Natural killer cell treated with Interleukin-12 subunit alpha and Interleukin-12 subunit beta and Interleukin-15 and Interleukin-18, amount 100 ng/mL, for 72 hours (primary cell): ENCODE results near the gene IPO11. TPM values are rescaled to one million over a fixed set of nuclear protein-coding genes. Genes with fewer than 3 reads are reported as not detected.
"Not testable (repeated sequence)": the region's sequence is repeated elsewhere in the genome, so short reads cannot be mapped to it uniquely, and the experiment has no call there.

Source experiments
- ATAC-seq, 2 donors: fragments of 150-1000 bp; cut with Tn5 transposase in 1 of 2; sonication (Bioruptor Pico), chemical (Tn5 transposase) in 1 of 2; 2 replicates each; pipeline ENCODE4 v1.10.0; 2021
- DNase-seq: peaks from one replicate; pipeline ENCODE4 v3.0.0; 2022; ENCODE audit warnings: low spot score
- H3K27ac Mint-ChIP-seq, 2 donors: 1 replicate in 1 of 2; 2 replicates in 1 of 2; pipeline ENCODE4 v1.8.0; 2022; ENCODE audit warnings: mixed read lengths in 2 of 2, mild to moderate bottlenecking in 1 of 2, moderate library complexity in 1 of 2
- H3K27me3 Mint-ChIP-seq, 2 donors: 1 replicate in 1 of 2; 2 replicates in 1 of 2; pipeline ENCODE4 v1.8.0; 2022; ENCODE audit warnings: mixed read lengths in 2 of 2
- H3K36me3 Mint-ChIP-seq: one replicate; pipeline ENCODE4 v1.8.0; 2022; ENCODE audit warnings: mixed read lengths
- H3K4me1 Mint-ChIP-seq, 2 donors: 1 replicate in 1 of 2; 2 replicates in 1 of 2; pipeline ENCODE4 v1.8.0; 2022; ENCODE audit warnings: low read depth in 2 of 2, mixed read lengths in 2 of 2, mild to moderate bottlenecking in 1 of 2
- H3K4me3 Mint-ChIP-seq: one replicate; pipeline ENCODE4 v1.8.0; 2022; ENCODE audit warnings: mixed read lengths
- H3K9me3 Mint-ChIP-seq: 2 replicates; pipeline ENCODE4 v1.8.0; 2022; ENCODE audit warnings: mixed read lengths
- total RNA-seq, 2 donors: library from RNA; stranded (reverse); gene quantifications; one replicate each; pipeline ENCODE4 v1.2.3, GENCODE V29; 2022

Gene IPO11
- total RNA-seq, 2 donors from 2014 or later, result 33.5 to 77.2 TPM

DNA sequence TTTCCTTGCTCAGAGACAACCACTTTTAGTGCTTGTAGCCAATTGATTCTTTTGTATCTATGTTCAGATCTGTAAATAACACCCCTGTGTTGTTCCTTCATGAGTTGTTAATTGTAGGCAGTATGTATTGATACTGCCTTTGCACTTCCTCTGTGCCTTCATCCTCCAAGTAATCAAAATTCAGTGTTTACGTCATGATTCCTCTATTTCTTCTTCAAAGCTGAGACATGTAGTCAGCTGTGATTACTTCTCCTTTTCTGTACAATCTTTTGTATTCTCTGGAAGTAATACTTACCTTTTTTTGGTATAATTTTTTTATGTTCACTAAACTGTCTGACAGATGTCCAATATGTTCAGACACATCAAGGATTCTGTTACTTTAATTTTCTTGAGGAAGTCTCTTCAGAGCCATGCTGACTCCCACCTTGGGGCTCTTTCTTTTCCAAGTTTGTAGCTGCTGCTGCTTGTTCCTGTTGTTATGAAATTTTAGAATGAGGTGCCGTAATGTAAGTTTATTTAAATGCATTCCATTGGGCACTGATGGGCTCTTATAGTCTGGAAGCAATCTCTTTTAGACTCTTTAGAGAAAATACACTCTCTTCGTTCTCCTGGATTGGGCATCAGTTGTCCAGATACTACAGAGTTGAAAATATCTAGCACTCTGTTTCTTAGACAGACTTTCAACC, 135.5 kb downstream of the IPO11 start:
- Mint-ChIP-seq H3K4me1 (no peaks in the 10 kb centered on the region), H3K9me3 (no peaks in the 10 kb centered on the region), H3K27ac (peak overlapping the region in 1 of 2 donors; percentile 1)

GRCh38 chr5:62550103-62550502, 137.5 kb downstream of the IPO11 start:
- no peaks in the 10 kb centered on the region for H3K36me3 Mint-ChIP-seq
- no peaks in the 10 kb centered on the region for H3K27me3 Mint-ChIP-seq
- H3K4me3 Mint-ChIP-seq, result no peak overlapping the region
- H3K9me3 Mint-ChIP-seq, result no peaks in the 10 kb centered on the region
- no peak for DNase-seq
- H3K27ac Mint-ChIP-seq, result no peak overlapping the region
- ATAC-seq, result no peak
- H3K4me1 Mint-ChIP-seq, result no peaks in the 10 kb centered on the region

More for the DNA sequence above, 135.5 kb downstream of the IPO11 start:
- no peaks in the 10 kb centered on the region for H3K27me3 Mint-ChIP-seq
- H3K36me3 Mint-ChIP-seq, result peaks cover 18% of the 10 kb centered on the region
- no peak for ATAC-seq
- DNase-seq, result no peak
- no peak overlapping the region for H3K4me3 Mint-ChIP-seq

GRCh38 chr5:62555930-62556329, 143.4 kb downstream of the IPO11 start:
- Mint-ChIP-seq H3K36me3 (peaks cover 4% of the 10 kb centered on the region), H3K4me3 (no peak overlapping the region), H3K27ac (no peak overlapping the region), H3K4me1 (no peaks in the 10 kb centered on the region), H3K9me3 (no peaks in the 10 kb centered on the region), H3K27me3 (no peaks in the 10 kb centered on the region)
- DNase-seq (no peak), ATAC-seq (no peak)

DNA sequence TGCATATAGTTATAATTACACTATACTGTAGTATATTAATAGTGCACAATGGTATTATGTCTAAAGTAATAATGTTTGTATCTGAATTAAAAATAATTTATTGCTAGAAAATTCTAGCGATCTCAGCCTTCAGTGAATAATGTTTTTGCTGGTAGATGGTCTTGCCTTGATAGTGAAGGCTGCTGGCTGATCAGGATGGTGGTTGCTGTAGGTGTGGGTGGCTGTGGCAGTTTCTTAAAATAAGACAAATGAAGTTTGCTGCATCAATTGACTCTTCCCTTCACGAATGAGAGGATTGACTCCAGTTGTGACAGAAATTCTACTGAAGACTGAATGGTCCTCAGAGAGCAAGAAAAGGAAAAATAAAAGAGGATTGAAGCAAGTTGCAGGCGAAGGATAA, 146.4 kb downstream of the IPO11 start:
- no peaks in the 10 kb centered on the region for H3K27me3 Mint-ChIP-seq
- H3K4me3 Mint-ChIP-seq, result no peak overlapping the region
- peaks cover 4% of the 10 kb centered on the region for H3K36me3 Mint-ChIP-seq
- DNase-seq (no peak), ATAC-seq (no peak)
- H3K9me3 Mint-ChIP-seq, result no peaks in the 10 kb centered on the region
- no peaks in the 10 kb centered on the region for H3K4me1 Mint-ChIP-seq
- H3K27ac Mint-ChIP-seq, result no peak overlapping the region

DNA sequence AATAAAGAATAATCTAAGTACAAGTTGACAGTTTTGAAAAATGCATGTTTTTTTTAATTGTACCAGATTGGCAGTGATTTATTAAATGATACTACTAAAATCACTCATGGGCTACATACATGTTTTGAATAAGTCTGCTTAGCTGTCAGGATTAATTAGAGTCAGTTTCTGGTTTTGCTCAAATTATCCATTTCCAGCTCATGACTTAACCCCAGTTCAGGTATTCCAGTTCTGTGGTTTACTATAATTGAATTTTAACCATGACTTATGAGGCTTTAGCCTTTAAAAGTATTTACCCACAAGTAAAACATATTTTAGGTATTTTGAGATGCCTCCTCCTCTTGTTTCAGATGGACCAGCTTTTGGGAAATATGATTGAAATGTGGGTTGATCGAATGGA, 148.2 kb downstream of the IPO11 start:
- Mint-ChIP-seq H3K27me3 (no peaks in the 10 kb centered on the region), H3K4me3 (no peak overlapping the region), H3K9me3 (no peaks in the 10 kb centered on the region), H3K27ac (no peak overlapping the region), H3K36me3 (peaks cover 10% of the 10 kb centered on the region), H3K4me1 (no peaks in the 10 kb centered on the region)
- DNase-seq, result no peak
- no peak for ATAC-seq

- Mint-ChIP-seq H3K36me3 (peaks cover 11% of the 10 kb centered on the region), H3K4me3 (no peak overlapping the region), H3K9me3 (no peaks in the 10 kb centered on the region), H3K4me1 (no peaks in the 10 kb centered on the region), H3K27me3 (no peaks in the 10 kb centered on the region), H3K27ac (no peak overlapping the region)
- DNase-seq (no peak), ATAC-seq (no peak)
These were observed 149.3 kb downstream of the IPO11 start for GRCh38 chr5:62561896-62562295.

GRCh38 chr5:62562867-62563266, 150.3 kb downstream of the IPO11 start:
- H3K27me3 Mint-ChIP-seq, result no peaks in the 10 kb centered on the region
- peaks cover 2% of the 10 kb centered on the region for H3K9me3 Mint-ChIP-seq
- ATAC-seq (no peak), DNase-seq (no peak)
- no peak overlapping the region for H3K4me3 Mint-ChIP-seq
- no peak overlapping the region for H3K27ac Mint-ChIP-seq
- peaks cover 20% of the 10 kb centered on the region for H3K36me3 Mint-ChIP-seq
- no peaks in the 10 kb centered on the region for H3K4me1 Mint-ChIP-seq

DNA sequence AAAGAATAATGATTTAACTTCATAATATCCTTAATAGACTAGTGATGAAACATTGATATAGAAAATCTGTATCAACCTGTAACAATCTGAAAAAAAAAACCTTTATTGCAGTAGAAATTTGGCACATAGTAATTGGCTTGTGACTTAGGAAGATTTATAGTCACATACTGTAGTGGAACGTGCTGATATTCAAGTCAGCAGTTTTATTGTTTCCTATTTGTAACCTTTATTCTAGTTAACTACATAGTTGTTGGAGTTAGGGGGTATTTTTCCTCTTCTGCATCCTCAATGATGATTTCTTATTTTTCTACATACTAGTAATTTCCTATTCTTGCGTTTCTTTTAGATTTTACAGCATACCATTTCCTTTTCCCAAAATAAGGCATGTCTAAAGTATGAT, 151.5 kb downstream of the IPO11 start:
- Mint-ChIP-seq H3K4me3 (no peak overlapping the region), H3K9me3 (peaks cover 3% of the 10 kb centered on the region), H3K36me3 (peaks cover 32% of the 10 kb centered on the region)

DNA sequence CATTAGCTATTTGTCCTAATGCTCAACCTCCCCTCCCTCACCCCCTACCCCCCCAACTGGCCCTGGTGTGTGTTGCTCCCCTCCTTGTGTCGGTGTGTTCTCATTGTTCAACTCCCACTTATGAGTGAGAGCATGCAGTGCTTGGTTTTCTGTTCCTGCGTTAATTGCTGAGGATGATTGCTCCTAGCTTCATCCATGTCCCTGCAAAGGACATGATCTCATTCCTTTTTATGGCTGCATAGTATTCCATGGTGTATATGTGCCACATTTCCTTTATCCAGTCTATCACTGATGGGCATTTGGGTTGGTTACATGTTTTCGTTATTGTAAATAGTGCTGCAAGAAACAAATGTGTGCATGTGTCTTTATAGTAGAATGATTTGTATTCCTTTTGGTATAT, 153.2 kb downstream of the IPO11 start:
- not testable (repeated sequence) for H3K4me1 Mint-ChIP-seq, H3K27ac Mint-ChIP-seq, H3K27me3 Mint-ChIP-seq, ATAC-seq, DNase-seq, H3K4me3 Mint-ChIP-seq, H3K9me3 Mint-ChIP-seq
- H3K36me3 Mint-ChIP-seq, result peaks cover 36% of the 10 kb centered on the region

More for the DNA sequence above, 151.5 kb downstream of the IPO11 start:
- Mint-ChIP-seq H3K4me1 (peaks cover 0 to 1% of the 10 kb centered on the region in 2 donors), H3K27me3 (no peaks in the 10 kb centered on the region), H3K27ac (no peak overlapping the region)
- ATAC-seq (no peak), DNase-seq (no peak)

DNA sequence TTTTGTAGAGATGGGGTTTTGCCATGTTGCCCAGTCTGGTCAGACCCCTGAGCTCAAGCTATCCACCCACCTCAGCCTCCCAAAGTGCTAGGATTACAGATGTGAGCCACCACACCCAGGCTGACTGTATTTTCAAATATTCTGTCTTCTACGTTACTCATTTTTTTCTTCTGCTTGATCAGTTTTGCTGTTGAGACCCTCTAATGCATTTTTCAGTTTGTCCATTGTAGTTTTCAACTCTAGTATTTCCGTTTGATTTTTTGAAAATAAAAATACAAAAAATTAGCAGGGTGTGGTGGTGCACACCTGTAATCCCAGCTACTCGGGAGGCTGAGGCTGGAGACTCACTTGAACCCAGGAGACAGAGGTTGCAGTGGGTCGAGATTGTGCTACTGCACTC, 155.6 kb downstream of the IPO11 start:
- H3K9me3 Mint-ChIP-seq, result peaks cover 3% of the 10 kb centered on the region
- ATAC-seq (no peak), DNase-seq (no peak)
- peaks cover 3 to 8% of the 10 kb centered on the region in 2 donors for H3K4me1 Mint-ChIP-seq
- H3K4me3 Mint-ChIP-seq, result no peak overlapping the region
- peaks cover 36% of the 10 kb centered on the region for H3K36me3 Mint-ChIP-seq
- H3K27ac Mint-ChIP-seq, result no peak overlapping the region
- H3K27me3 Mint-ChIP-seq, result no peaks in the 10 kb centered on the region

DNA sequence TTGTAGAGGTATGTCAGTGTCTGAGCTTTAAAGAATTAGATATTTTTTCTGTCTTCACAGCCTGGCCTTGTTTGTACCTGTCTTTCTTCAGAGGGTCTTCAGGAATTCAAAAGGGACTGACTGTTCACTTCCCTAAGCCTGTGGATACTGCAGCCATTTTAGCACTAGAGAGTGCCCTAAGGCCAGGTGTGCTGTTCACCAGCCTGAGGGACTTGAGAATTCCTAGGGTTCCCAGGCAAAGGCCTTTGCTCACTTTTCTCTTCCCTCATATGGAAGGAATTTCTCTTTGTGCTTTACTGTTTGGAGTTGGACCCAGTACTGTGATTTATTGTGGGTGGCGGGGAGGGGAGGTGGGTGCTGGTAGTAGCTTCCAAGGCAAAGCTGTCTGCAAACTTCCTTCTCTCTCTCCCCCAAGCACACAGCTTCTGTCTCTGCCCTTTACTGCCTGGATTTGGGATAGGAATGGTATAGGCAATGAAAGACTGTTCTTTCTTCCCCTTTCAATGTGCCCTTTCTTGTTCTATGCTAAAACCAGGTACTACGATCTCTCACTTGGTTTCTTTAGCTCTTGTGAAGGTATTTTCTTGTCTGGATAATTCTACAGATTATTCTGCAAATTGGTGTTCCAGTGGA, 156.4 kb downstream of the IPO11 start:
- Mint-ChIP-seq H3K27me3 (no peaks in the 10 kb centered on the region), H3K27ac (no peak overlapping the region), H3K9me3 (peaks cover 3% of the 10 kb centered on the region), H3K36me3 (peaks cover 36% of the 10 kb centered on the region), H3K4me3 (no peak overlapping the region), H3K4me1 (peaks cover 7 to 12% of the 10 kb centered on the region in 2 donors)
- no peak for ATAC-seq
- no peak for DNase-seq

GRCh38 chr5:62569470-62569869, 156.9 kb downstream of the IPO11 start:
- Mint-ChIP-seq H3K36me3 (peaks cover 36% of the 10 kb centered on the region), H3K4me1 (peaks cover 7 to 18% of the 10 kb centered on the region in 2 donors), H3K27me3 (no peaks in the 10 kb centered on the region), H3K9me3 (peaks cover 3% of the 10 kb centered on the region), H3K27ac (no peak overlapping the region), H3K4me3 (no peak overlapping the region)
- DNase-seq (no peak), ATAC-seq (peak in 1 of 2 donors; percentile 66)

GRCh38 chr5:62572918-62573514, 160.5 kb downstream of the IPO11 start:
- no peaks in the 10 kb centered on the region for H3K9me3 Mint-ChIP-seq
- H3K27ac Mint-ChIP-seq, result peak overlapping the region; percentile 50 to 77
- peak overlapping the region; percentile 62 for H3K4me3 Mint-ChIP-seq
- ATAC-seq (peak in 1 of 2 donors; percentile 43), DNase-seq (no peak)
- H3K27me3 Mint-ChIP-seq, result no peaks in the 10 kb centered on the region
- peaks cover 17 to 35% of the 10 kb centered on the region in 2 donors for H3K4me1 Mint-ChIP-seq
- H3K36me3 Mint-ChIP-seq, result peaks cover 15% of the 10 kb centered on the region

- peak overlapping the region in 1 of 2 donors; percentile 2 for H3K27ac Mint-ChIP-seq
- no peak overlapping the region for H3K4me3 Mint-ChIP-seq
- H3K36me3 Mint-ChIP-seq, result no peaks in the 10 kb centered on the region
- peaks cover 21 to 36% of the 10 kb centered on the region in 2 donors for H3K4me1 Mint-ChIP-seq
- ATAC-seq, result peak in 1 of 2 donors; percentile 49
- no peaks in the 10 kb centered on the region for H3K27me3 Mint-ChIP-seq
- H3K9me3 Mint-ChIP-seq, result no peaks in the 10 kb centered on the region
- DNase-seq, result no peak
These were observed 162.0 kb downstream of the IPO11 start for GRCh38 chr5:62574599-62574998.
